ENCODE data around the gene BLMH.
A peak's percentile ranks its signal among the peaks of the same experiment; 100 is the strongest.

The BLMH gene

GRCh38 chr17:30291543-30292285 is at the start of gene BLMH:
BLMH (minus strand) TSS chr17:30291944; CDS start chr17:30291819, 125 bp downstream.
- no peaks in the 10 kb centered on the region for H3K9me3 Mint-ChIP-seq
- H3K27ac Mint-ChIP-seq = peak within 1 kb of the TSS; percentile 66
- H3K36me3 Mint-ChIP-seq = peaks cover 8% of the 10 kb centered on the region
- H3K4me3 Mint-ChIP-seq = peak within 1 kb of the TSS; percentile 84
- no peaks in the 10 kb centered on the region for H3K27me3 Mint-ChIP-seq
- H3K4me1 Mint-ChIP-seq = no peaks in the 10 kb centered on the region
- ATAC-seq = peak; percentile 93

GRCh38 chr17:30340801-30341356 is 49.1 kb upstream of the BLMH start:
- H3K27ac Mint-ChIP-seq = no peak overlapping the region
- H3K4me1 Mint-ChIP-seq = peaks cover 14% of the 10 kb centered on the region

GRCh38 chr17:30339086-30339485 is 47.3 kb upstream of the BLMH start:
- no peaks in the 10 kb centered on the region for H3K36me3 Mint-ChIP-seq
- ATAC-seq = no peak
- no peaks in the 10 kb centered on the region for H3K9me3 Mint-ChIP-seq
- H3K27ac Mint-ChIP-seq = no peak overlapping the region
- H3K4me1 Mint-ChIP-seq = peaks cover 14% of the 10 kb centered on the region
- H3K4me3 Mint-ChIP-seq = no peak overlapping the region
- peaks cover 18% of the 10 kb centered on the region for H3K27me3 Mint-ChIP-seq

More at GRCh38 chr17:30340801-30341356, 49.1 kb upstream of the BLMH start:
- peaks cover 17% of the 10 kb centered on the region for H3K27me3 Mint-ChIP-seq
- no peak for ATAC-seq
- H3K9me3 Mint-ChIP-seq = no peaks in the 10 kb centered on the region
- H3K36me3 Mint-ChIP-seq = no peaks in the 10 kb centered on the region
- H3K4me3 Mint-ChIP-seq = no peak overlapping the region

- Mint-ChIP-seq H3K36me3 (no peaks in the 10 kb centered on the region), H3K4me1 (peaks cover 18% of the 10 kb centered on the region), H3K27ac (no peak overlapping the region), H3K4me3 (no peak overlapping the region), H3K9me3 (no peaks in the 10 kb centered on the region), H3K27me3 (peaks cover 32% of the 10 kb centered on the region)
- ATAC-seq = no peak
Measured at GRCh38 chr17:30337393-30337999, 45.8 kb upstream of the BLMH start.

GRCh38 chr17:30336369-30337171 is 44.8 kb upstream of the BLMH start:
- H3K4me1 Mint-ChIP-seq = peaks cover 28% of the 10 kb centered on the region
- no peak overlapping the region for H3K27ac Mint-ChIP-seq
- no peak overlapping the region for H3K4me3 Mint-ChIP-seq
- ATAC-seq = no peak
- H3K9me3 Mint-ChIP-seq = no peaks in the 10 kb centered on the region
- H3K36me3 Mint-ChIP-seq = no peaks in the 10 kb centered on the region
- peaks cover 41% of the 10 kb centered on the region for H3K27me3 Mint-ChIP-seq

- ATAC-seq = no peak
- peaks cover 48% of the 10 kb centered on the region for H3K27me3 Mint-ChIP-seq
- no peak overlapping the region for H3K27ac Mint-ChIP-seq
- no peaks in the 10 kb centered on the region for H3K36me3 Mint-ChIP-seq
- H3K4me1 Mint-ChIP-seq = peaks cover 21% of the 10 kb centered on the region
- no peaks in the 10 kb centered on the region for H3K9me3 Mint-ChIP-seq
- no peak overlapping the region for H3K4me3 Mint-ChIP-seq
Measured at GRCh38 chr17:30334421-30334820, 42.7 kb upstream of the BLMH start.

GRCh38 chr17:30333503-30334360 is 42.0 kb upstream of the BLMH start, which contains the start of gene TMIGD1:
TMIGD1 (minus strand) TSS chr17:30334057; CDS start chr17:30332133, 1,924 bp downstream.
- Mint-ChIP-seq H3K4me3 (no peak within 1 kb of the TSS), H3K36me3 (no peaks in the 10 kb centered on the region), H3K27ac (no peak within 1 kb of the TSS), H3K4me1 (peaks cover 21% of the 10 kb centered on the region), H3K27me3 (peaks cover 48% of the 10 kb centered on the region), H3K9me3 (no peaks in the 10 kb centered on the region)
- no peak for ATAC-seq

GRCh38 chr17:30332057-30332542 is 40.4 kb upstream of the BLMH start:
- Mint-ChIP-seq H3K4me1 (peaks cover 21% of the 10 kb centered on the region), H3K27me3 (peaks cover 32% of the 10 kb centered on the region), H3K36me3 (no peaks in the 10 kb centered on the region), H3K9me3 (no peaks in the 10 kb centered on the region), H3K4me3 (peak overlapping the region; percentile 1), H3K27ac (no peak overlapping the region)
- peak; percentile 58 for ATAC-seq

GRCh38 chr17:30326809-30327208 is 35.1 kb upstream of the BLMH start:
- Mint-ChIP-seq H3K9me3 (no peaks in the 10 kb centered on the region), H3K27ac (no peak overlapping the region), H3K27me3 (peaks cover 10% of the 10 kb centered on the region), H3K36me3 (no peaks in the 10 kb centered on the region), H3K4me3 (no peak overlapping the region), H3K4me1 (peaks cover 19% of the 10 kb centered on the region)
- ATAC-seq = no peak

GRCh38 chr17:30324723-30325122 is 33.0 kb upstream of the BLMH start:
- no peak overlapping the region for H3K27ac Mint-ChIP-seq
- H3K27me3 Mint-ChIP-seq = peaks cover 2% of the 10 kb centered on the region
- no peak for ATAC-seq
- no peaks in the 10 kb centered on the region for H3K9me3 Mint-ChIP-seq
- no peak overlapping the region for H3K4me3 Mint-ChIP-seq
- H3K36me3 Mint-ChIP-seq = no peaks in the 10 kb centered on the region
- peaks cover 15% of the 10 kb centered on the region for H3K4me1 Mint-ChIP-seq

GRCh38 chr17:30323895-30324319 is 32.2 kb upstream of the BLMH start:
- Mint-ChIP-seq H3K27ac (no peak overlapping the region), H3K9me3 (no peaks in the 10 kb centered on the region), H3K27me3 (peaks cover 9% of the 10 kb centered on the region), H3K36me3 (no peaks in the 10 kb centered on the region), H3K4me3 (no peak overlapping the region), H3K4me1 (peaks cover 15% of the 10 kb centered on the region)
- ATAC-seq = peak; percentile 27

GRCh38 chr17:30323262-30323894 is 31.6 kb upstream of the BLMH start:
- H3K27ac Mint-ChIP-seq = peak overlapping the region; percentile 7
- no peak for ATAC-seq
- H3K9me3 Mint-ChIP-seq = no peaks in the 10 kb centered on the region
- peaks cover 9% of the 10 kb centered on the region for H3K27me3 Mint-ChIP-seq
- H3K4me1 Mint-ChIP-seq = peaks cover 15% of the 10 kb centered on the region
- H3K4me3 Mint-ChIP-seq = no peak overlapping the region
- H3K36me3 Mint-ChIP-seq = no peaks in the 10 kb centered on the region

GRCh38 chr17:30321314-30321713 is 29.6 kb upstream of the BLMH start:
- no peak overlapping the region for H3K27ac Mint-ChIP-seq
- peaks cover 15% of the 10 kb centered on the region for H3K4me1 Mint-ChIP-seq
- no peak for ATAC-seq
- no peaks in the 10 kb centered on the region for H3K9me3 Mint-ChIP-seq
- peaks cover 17% of the 10 kb centered on the region for H3K27me3 Mint-ChIP-seq
- H3K4me3 Mint-ChIP-seq = no peak overlapping the region
- H3K36me3 Mint-ChIP-seq = no peaks in the 10 kb centered on the region

GRCh38 chr17:30318155-30318554 is 26.4 kb upstream of the BLMH start:
- ATAC-seq = no peak
- H3K4me3 Mint-ChIP-seq = no peak overlapping the region
- H3K27ac Mint-ChIP-seq = no peak overlapping the region
- H3K36me3 Mint-ChIP-seq = no peaks in the 10 kb centered on the region
- H3K4me1 Mint-ChIP-seq = peaks cover 4% of the 10 kb centered on the region
- H3K27me3 Mint-ChIP-seq = peaks cover 17% of the 10 kb centered on the region
- H3K9me3 Mint-ChIP-seq = no peaks in the 10 kb centered on the region
